ENCODE measurements around the gene CILP. TPM values are rescaled to one million over a fixed set of nuclear protein-coding genes. Genes with fewer than 3 reads are reported as not detected.

CILP gene
- total RNA-seq, 4 donors from 2014 or later: 27.2 to 434 (median 75.3) TPM

- no peak for TF ChIP-seq CTCF (IDR thresholded peaks at IDR 0.05)
- ATAC-seq (ENCODE audit: low FRiP score) (no peak), DNase-seq (ENCODE audit: low spot score) (no peak)
These were observed 4.5 kb downstream of the CILP start for GRCh38 chr15:65206750-65207149.

GRCh38 chr15:65204931-65205660 is 6.2 kb downstream of the CILP start:
- DNase-seq (ENCODE audit: low spot score) (no peak), ATAC-seq (ENCODE audit: low FRiP score) (no peak)
- no peak for TF ChIP-seq CTCF (IDR thresholded peaks at IDR 0.05)

- TF ChIP-seq CTCF (IDR thresholded peaks at IDR 0.05): no peak
- DNase-seq (ENCODE audit: low spot score) (no peak), ATAC-seq (ENCODE audit: low FRiP score) (no peak)
These were observed 6.9 kb downstream of the CILP start for GRCh38 chr15:65204236-65204930.

- TF ChIP-seq CTCF (IDR thresholded peaks at IDR 0.05): no peak
- ATAC-seq (ENCODE audit: low FRiP score) (no peak), DNase-seq (ENCODE audit: low spot score) (no peak)
These were observed 9.4 kb downstream of the CILP start for GRCh38 chr15:65201918-65202317.

GRCh38 chr15:65198571-65198970 is 12.7 kb downstream of the CILP start:
- no peak for DNase-seq (ENCODE audit: low spot score)
- no peak for TF ChIP-seq CTCF (IDR thresholded peaks at IDR 0.05)

GRCh38 chr15:65197337-65197645 is 14.0 kb downstream of the CILP start:
- DNase-seq (ENCODE audit: low spot score): no peak
- TF ChIP-seq CTCF (IDR thresholded peaks at IDR 0.05): no peak
- ATAC-seq (ENCODE audit: low FRiP score): no peak

More at GRCh38 chr15:65198571-65198970, 12.7 kb downstream of the CILP start:
- ATAC-seq (ENCODE audit: low FRiP score): no peak

Measured in omental fat pad (tissue), 4 donors.